Parathyroid adenoma (tissue), 2 donors: ENCODE measurements around the gene LAMA4.

Source experiments
- H2AFZ ChIP-seq: fragments of 300-600 bp; sonication (generic); one replicate; pipeline ENCODE4 v1.7.0; 2017; ENCODE audit warnings: antibody characterized with exemption, mild to moderate bottlenecking
- H3K27ac ChIP-seq: fragments of 300-600 bp; sonication (generic); one replicate; pipeline ENCODE4 v1.7.0; 2017
- H3K27me3 ChIP-seq: fragments of 300-600 bp; sonication (generic); one replicate; pipeline ENCODE4 v1.7.0; 2017; ENCODE audit warnings: low read length; ENCODE audit not compliant: control insufficient read depth, insufficient read depth
- H3K36me3 ChIP-seq: fragments of 300-600 bp; sonication (generic); one replicate; pipeline ENCODE4 v1.7.0; 2017; ENCODE audit warnings: low read length; ENCODE audit not compliant: control insufficient read depth, insufficient read depth
- H3K4me1 ChIP-seq: fragments of 300-600 bp; sonication (generic); one replicate; pipeline ENCODE4 v1.7.0; 2017; ENCODE audit warnings: control low read depth
- H3K4me2 ChIP-seq: fragments of 300-600 bp; sonication (generic); one replicate; pipeline ENCODE4 v1.7.0; 2017; ENCODE audit warnings: low read length
- H3K4me3 ChIP-seq: fragments of 300-600 bp; sonication (generic); one replicate; pipeline ENCODE4 v1.7.0; 2017; ENCODE audit warnings: low read depth, low read length
- H3K79me2 ChIP-seq: fragments of 300-600 bp; sonication (generic); one replicate; pipeline ENCODE4 v1.7.0; 2017; ENCODE audit warnings: control low read depth
- H3K9ac ChIP-seq: fragments of 300-600 bp; sonication (generic); one replicate; pipeline ENCODE4 v1.7.0; 2017; ENCODE audit warnings: mild to moderate bottlenecking
- H3K9me3 ChIP-seq: fragments of 300-600 bp; sonication (generic); one replicate; pipeline ENCODE4 v1.7.0; 2017; ENCODE audit warnings: low read length; ENCODE audit not compliant: control insufficient read depth
- TF ChIP-seq, protein P1 (sequence below): fragments of 300-600 bp; sonication (generic); IDR thresholded peaks from one replicate; pipeline ENCODE4 v1.7.0; 2017; ENCODE audit warnings: antibody characterized with exemption, mild to moderate bottlenecking
- donor health status: primary hyperparathyroidism.

LAMA4 gene

DNA sequence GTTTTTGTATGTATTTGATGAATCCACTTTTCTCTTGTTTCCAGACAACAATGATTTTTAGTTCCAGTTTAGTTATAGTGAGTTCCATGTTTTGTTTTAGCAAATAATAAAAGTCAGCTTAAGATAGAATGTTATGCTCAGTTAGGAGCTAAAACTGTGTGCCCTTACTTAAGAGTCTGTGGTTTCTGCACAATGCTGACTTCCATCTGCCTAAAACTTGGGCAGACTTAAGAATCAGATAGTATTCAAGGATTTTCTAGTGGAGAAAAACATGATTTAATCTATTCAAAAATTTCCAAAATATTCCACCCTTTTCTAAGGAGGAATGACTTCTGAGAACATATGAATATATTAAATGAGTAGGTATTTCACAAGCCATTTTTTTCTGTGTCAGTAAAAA lies 32.8 kb downstream of the LAMA4 start:
- Histone ChIP-seq H3K4me3 (no peak overlapping the region), H3K36me3 (no peaks in the 10 kb centered on the region), H3K9me3 (no peaks in the 10 kb centered on the region), H3K9ac (no peak overlapping the region), H3K27ac (no peak overlapping the region), H3K4me2 (no peak overlapping the region), H2AFZ (no peak overlapping the region), H3K4me1 (peaks cover 6% of the 10 kb centered on the region), H3K79me2 (no peaks in the 10 kb centered on the region), H3K27me3 (no peaks in the 10 kb centered on the region)
- TF ChIP-seq, protein P1, sequence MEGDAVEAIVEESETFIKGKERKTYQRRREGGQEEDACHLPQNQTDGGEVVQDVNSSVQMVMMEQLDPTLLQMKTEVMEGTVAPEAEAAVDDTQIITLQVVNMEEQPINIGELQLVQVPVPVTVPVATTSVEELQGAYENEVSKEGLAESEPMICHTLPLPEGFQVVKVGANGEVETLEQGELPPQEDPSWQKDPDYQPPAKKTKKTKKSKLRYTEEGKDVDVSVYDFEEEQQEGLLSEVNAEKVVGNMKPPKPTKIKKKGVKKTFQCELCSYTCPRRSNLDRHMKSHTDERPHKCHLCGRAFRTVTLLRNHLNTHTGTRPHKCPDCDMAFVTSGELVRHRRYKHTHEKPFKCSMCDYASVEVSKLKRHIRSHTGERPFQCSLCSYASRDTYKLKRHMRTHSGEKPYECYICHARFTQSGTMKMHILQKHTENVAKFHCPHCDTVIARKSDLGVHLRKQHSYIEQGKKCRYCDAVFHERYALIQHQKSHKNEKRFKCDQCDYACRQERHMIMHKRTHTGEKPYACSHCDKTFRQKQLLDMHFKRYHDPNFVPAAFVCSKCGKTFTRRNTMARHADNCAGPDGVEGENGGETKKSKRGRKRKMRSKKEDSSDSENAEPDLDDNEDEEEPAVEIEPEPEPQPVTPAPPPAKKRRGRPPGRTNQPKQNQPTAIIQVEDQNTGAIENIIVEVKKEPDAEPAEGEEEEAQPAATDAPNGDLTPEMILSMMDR: no peak

DNA sequence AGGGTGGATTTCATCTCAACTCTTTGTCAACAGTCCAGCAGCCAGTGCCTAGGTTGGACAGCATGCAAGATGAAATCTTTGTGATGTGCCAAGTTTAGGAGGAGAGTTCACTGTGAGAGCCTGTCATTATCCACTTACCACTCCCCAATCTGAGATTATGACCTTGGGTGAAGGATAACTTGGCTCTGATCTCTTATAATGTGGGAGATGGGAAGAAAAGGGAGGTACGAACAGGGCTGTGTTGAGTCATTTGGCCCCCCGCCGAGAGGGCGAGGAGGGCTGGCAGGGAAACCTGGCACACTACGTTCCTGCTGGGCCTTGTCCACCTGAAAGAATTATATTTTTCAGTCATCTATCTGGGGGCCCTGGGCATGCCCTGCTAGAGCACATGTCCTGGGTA lies 35.8 kb downstream of the LAMA4 start:
- no peak overlapping the region for H3K4me2 ChIP-seq
- H3K9me3 ChIP-seq: no peaks in the 10 kb centered on the region
- H3K4me3 ChIP-seq: no peak overlapping the region
- H3K27ac ChIP-seq: no peak overlapping the region
- H2AFZ ChIP-seq: no peak overlapping the region
- H3K79me2 ChIP-seq: no peaks in the 10 kb centered on the region
- no peaks in the 10 kb centered on the region for H3K27me3 ChIP-seq
- peaks cover 6% of the 10 kb centered on the region for H3K4me1 ChIP-seq
- TF ChIP-seq, protein P1: no peak
- no peak overlapping the region for H3K9ac ChIP-seq
- no peaks in the 10 kb centered on the region for H3K36me3 ChIP-seq

DNA sequence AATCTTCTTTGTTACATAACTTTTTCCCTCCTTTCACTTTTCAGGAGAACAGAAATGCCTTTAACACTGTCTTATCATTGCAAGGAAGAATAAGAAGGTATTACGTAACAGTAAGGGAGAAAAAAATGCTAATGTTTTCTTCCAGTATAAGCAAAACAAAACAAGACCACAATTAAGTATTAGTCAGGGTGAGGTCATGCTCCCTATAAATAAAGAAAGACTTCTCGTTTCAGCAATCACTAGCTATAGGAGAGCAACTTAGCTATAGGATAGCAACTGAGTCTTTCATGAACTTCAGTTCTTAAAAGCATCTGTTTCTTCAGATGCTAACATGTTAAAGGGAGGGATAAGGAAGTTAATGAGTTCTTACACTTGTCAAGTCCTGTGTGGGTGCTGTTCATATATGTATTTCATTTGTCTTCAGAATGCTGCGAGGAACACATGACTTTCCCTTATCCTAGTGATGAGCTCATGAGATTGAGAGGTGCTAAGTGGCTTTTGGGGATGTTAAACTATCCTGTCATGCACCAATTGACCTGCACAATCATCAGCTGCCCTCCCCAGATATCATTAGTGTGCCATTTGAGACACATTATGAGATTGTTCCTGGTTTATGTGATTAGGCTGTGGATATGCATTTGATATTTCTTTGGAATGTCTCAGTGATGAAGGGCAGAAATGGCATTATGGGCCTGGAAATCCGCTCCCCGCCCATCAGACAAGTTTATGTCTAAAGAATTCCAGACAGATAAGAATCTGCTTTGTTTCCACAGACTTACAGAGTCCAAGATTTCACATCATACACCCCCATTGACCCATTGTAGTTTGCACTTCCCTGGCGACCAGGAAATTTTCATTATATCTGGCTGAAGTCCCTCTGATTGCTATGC lies 37.5 kb downstream of the LAMA4 start:
- Histone ChIP-seq H3K79me2 (no peaks in the 10 kb centered on the region), H3K27ac (no peak overlapping the region), H3K4me2 (peak overlapping the region; percentile 25), H2AFZ (no peak overlapping the region), H3K27me3 (no peaks in the 10 kb centered on the region), H3K9ac (no peak overlapping the region), H3K36me3 (no peaks in the 10 kb centered on the region), H3K4me1 (peaks cover 6% of the 10 kb centered on the region), H3K9me3 (no peaks in the 10 kb centered on the region), H3K4me3 (no peak overlapping the region)
- TF ChIP-seq, protein P1: no peak

DNA sequence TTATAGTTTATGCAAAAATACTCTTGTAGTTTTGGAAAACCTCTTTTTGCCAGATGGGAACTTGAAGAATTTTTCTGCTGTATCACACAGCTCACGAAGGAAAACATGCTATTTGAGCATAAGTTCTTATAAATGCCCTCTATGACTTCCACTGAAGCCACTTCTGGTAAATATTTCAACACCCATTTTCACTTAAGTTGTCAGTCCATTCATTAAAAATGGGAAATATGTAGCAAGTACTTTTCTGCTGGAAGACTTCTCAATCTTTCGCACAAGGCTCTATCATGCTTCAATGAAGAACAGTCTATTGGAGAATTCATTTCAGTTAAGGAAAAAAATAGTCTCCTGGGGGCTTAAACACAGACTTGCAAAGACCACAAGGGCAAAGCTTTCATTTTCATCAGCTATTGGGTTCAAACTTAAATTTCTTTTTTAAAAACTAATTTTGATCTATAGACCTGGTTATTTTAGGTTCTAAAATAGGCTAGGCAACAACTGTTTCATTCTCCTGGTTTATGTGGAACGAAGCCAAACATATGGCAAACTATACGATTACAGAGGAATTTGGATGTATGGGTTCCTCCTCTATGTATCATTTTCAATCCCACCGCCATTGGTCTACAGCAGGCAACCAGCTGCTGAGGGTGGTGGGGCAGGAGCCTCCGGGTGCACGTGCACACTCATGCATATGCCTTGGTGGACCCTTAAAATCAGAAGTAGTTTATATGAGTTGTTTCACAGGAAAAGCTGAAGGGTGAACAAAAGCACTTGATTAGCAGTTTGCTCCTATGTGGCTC lies 38.7 kb downstream of the LAMA4 start:
- TF ChIP-seq, protein P1: no peak
- Histone ChIP-seq H3K36me3 (no peaks in the 10 kb centered on the region), H3K9me3 (no peaks in the 10 kb centered on the region), H3K9ac (no peak overlapping the region), H3K27ac (no peak overlapping the region), H3K27me3 (no peaks in the 10 kb centered on the region), H3K4me3 (no peak overlapping the region), H2AFZ (no peak overlapping the region), H3K4me2 (no peak overlapping the region), H3K79me2 (no peaks in the 10 kb centered on the region), H3K4me1 (peaks cover 6% of the 10 kb centered on the region)
